Mucosa of descending colon (tissue), 3 donors: ENCODE results near the gene CASKIN1. TPM values are rescaled to one million over a fixed set of nuclear protein-coding genes. Genes with fewer than 3 reads are reported as not detected.

Source experiments
- ATAC-seq: fragments of 200-7000 bp; cut with Tn5 transposase; one replicate; pipeline ENCODE4 v1.9.1; 2020; ENCODE audit warnings: mild to moderate bottlenecking, moderate library complexity
- DNase-seq, 3 donors: peaks; one replicate each; pipeline ENCODE4 v3.0.0-alpha.2; 2020
- H3K36me3 ChIP-seq: fragments of 200-600 bp; one replicate; pipeline ENCODE4 v1.8.0; 2021; ENCODE audit warnings: low read depth, mild to moderate bottlenecking
- H3K4me1 ChIP-seq: fragments of 200-600 bp; one replicate; pipeline ENCODE4 v1.8.0; 2021; ENCODE audit warnings: low read depth, mild to moderate bottlenecking
- H3K4me3 ChIP-seq: fragments of 200-600 bp; one replicate; pipeline ENCODE4 v1.8.0; 2021; ENCODE audit warnings: mild to moderate bottlenecking
- H3K9me3 ChIP-seq: fragments of 200-600 bp; one replicate; pipeline ENCODE4 v1.8.0; 2021; ENCODE audit warnings: mild to moderate bottlenecking
- intact Hi-C, 2 donors: fragments of 100-400 bp; cut with DNase I in 1 of 2; cut with micrococcal nuclease in 1 of 2; formaldehyde crosslinking; loops; one replicate each; pipeline versions ENCODE4 v1.11.0 to v1.11.1; 2022; cut with DNase I, micrococcal nuclease
- total RNA-seq, 3 donors: library from RNA; stranded (reverse); fragmentation: NEBNext Ultra II Directional in 2 of 3; extraction: Animal tissue kit (Norgen Biotek cat#: 25700) in 2 of 3; gene quantifications; one replicate each; pipeline versions ENCODE4 v1.2.1 to v1.2.4, GENCODE V29; 2021 to 2023
- TF ChIP-seq, protein P1 (sequence below): fragments of 200-600 bp; IDR thresholded peaks from one replicate; pipeline ENCODE4 v1.8.0; 2022; ENCODE audit warnings: antibody characterized with exemption, mild to moderate bottlenecking
- donor health status: DM: no; HTN: no; CAD: no; lungs with moderate emphysema.
- donor health status: DM: no; HTN: no; CAD: no.
- donor health status: DM: no; HTN: yes; CAD: no.

The CASKIN1 gene
- total RNA-seq, 3 donors from 2014 or later = 0.06 to 1.5 (median 1.0) TPM

- peaks cover 3% of the 10 kb centered on the region for H3K36me3 ChIP-seq
These were observed 23.6 kb downstream of the CASKIN1 start for GRCh38 chr16:2172688-2173335.

DNA sequence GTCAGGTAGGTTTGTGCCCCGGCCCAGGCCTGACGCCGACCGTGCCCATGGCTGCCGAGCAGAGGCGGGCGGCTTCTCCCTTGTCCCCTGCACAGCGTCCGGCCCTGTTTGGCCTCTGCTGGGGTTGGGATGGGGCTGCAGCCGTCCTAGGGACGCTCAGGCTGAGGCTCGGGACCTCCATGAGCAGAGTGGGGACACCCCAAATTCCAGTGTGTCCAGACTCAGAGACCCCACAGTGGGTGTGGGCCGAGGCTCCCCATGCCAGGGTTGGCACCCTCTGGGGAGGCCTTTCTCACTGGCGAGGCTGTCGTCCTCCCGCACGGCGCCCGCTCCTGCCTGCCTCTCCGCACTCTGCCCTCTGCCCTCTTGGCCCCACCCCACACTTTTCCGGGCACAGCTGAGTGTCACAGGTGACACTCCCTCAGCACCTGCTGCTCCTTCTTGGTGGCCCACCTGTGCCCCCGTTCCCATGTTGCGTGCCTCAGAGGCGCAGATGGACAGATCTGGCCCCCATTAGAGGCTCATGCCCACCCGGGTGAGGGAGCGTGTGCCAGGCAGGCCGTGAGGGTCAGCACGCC lies 24.7 kb downstream of the CASKIN1 start:
- no peaks in the 10 kb centered on the region for H3K4me1 ChIP-seq
- ATAC-seq (no peak), DNase-seq (no peak)
- no peaks in the 10 kb centered on the region for H3K9me3 ChIP-seq
- H3K36me3 ChIP-seq = peaks cover 3% of the 10 kb centered on the region
- no peak overlapping the region for H3K4me3 ChIP-seq
- TF ChIP-seq, protein P1, sequence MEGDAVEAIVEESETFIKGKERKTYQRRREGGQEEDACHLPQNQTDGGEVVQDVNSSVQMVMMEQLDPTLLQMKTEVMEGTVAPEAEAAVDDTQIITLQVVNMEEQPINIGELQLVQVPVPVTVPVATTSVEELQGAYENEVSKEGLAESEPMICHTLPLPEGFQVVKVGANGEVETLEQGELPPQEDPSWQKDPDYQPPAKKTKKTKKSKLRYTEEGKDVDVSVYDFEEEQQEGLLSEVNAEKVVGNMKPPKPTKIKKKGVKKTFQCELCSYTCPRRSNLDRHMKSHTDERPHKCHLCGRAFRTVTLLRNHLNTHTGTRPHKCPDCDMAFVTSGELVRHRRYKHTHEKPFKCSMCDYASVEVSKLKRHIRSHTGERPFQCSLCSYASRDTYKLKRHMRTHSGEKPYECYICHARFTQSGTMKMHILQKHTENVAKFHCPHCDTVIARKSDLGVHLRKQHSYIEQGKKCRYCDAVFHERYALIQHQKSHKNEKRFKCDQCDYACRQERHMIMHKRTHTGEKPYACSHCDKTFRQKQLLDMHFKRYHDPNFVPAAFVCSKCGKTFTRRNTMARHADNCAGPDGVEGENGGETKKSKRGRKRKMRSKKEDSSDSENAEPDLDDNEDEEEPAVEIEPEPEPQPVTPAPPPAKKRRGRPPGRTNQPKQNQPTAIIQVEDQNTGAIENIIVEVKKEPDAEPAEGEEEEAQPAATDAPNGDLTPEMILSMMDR = no peak
- intact Hi-C loops = no loop called here

More at GRCh38 chr16:2172688-2173335, 23.6 kb downstream of the CASKIN1 start:
- DNase-seq (no peak), ATAC-seq (no peak)
- intact Hi-C loops = no loop called here
- TF ChIP-seq, protein P1 = no peak
- H3K4me3 ChIP-seq = no peak overlapping the region
- no peaks in the 10 kb centered on the region for H3K9me3 ChIP-seq
- H3K4me1 ChIP-seq = no peaks in the 10 kb centered on the region

DNA sequence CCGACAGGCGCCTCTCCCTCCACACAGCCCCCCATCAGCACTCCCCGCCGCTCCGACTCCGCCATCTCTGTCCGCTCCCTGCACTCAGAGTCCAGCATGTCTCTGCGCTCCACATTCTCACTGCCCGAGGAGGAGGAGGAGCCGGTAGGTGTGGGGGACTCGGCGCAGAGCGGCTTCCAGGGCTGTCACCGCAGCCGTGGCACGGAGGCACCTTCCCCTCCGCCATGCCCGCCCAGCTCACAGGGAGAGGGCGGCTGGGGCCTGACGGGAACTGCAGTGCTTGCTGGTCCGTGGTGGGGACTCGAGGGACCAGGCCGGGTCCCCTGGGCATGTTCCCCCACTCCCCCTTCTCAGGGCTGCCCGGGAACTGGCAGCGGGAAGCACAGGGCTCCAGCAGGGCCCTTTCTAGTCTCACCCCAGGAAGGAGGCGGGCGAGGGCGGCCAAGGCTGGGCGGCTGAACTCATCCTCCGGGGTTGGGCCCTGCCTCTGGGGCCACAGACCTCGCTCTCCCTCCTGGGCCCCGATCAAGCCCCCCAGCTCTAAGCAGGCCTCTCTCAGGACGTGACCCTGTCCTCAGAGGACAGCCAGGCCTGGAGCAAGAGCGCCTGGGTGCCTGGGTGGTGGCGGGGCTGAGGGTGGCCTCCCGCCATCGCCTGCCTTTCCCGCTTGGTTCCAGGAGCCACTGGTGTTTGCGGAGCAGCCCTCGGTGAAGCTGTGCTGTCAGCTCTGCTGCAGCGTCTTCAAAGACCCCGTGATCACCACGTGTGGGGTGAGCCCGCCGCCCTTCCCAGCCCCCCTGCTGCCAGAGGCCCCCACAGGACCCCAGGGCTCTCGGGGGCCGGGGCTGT lies 25.6 kb downstream of the CASKIN1 start:
- Histone ChIP-seq H3K4me1 (no peaks in the 10 kb centered on the region), H3K36me3 (no peaks in the 10 kb centered on the region), H3K4me3 (no peak overlapping the region), H3K9me3 (no peaks in the 10 kb centered on the region)
- ATAC-seq = no peak
- TF ChIP-seq, protein P1 = no peak
- intact Hi-C loops = no loop called here
- DNase-seq = no peak

GRCh38 chr16:2170080-2170479 lies 26.3 kb downstream of the CASKIN1 start:
- Histone ChIP-seq H3K4me3 (no peak overlapping the region), H3K9me3 (no peaks in the 10 kb centered on the region), H3K36me3 (no peaks in the 10 kb centered on the region), H3K4me1 (no peaks in the 10 kb centered on the region)
- TF ChIP-seq, protein P1 = no peak
- no peak for ATAC-seq
- intact Hi-C loops = no loop called here
- DNase-seq = no peak

DNA sequence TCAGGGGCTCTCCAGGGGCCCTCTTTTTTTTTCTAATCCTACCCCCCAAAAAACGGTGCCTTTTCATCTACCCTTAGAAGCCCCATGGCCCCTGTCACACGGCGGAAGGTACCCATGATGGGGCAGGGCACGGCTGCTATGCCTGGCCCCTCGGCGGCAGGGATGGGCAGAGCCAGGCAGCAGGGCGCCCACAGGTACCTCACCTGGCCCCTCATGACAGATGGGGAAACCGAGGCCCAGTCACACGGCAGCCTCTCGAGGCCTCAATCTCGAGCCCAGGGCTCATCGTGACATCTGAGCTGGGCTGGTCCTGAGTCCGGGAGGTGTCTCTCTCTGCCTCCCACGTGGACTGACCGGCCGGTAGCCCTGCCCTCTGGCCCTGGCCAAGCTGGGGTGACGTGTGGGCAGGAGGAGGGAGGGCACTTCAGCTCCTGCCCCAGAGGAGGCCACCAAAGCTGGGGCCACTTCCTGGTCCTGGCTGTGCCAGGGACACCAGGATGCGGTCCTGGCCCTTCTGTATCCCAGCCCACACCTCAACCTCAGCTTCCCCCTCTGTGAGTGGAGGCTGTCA lies 29.3 kb downstream of the CASKIN1 start:
- Histone ChIP-seq H3K4me1 (peaks cover 17% of the 10 kb centered on the region), H3K4me3 (no peak overlapping the region), H3K9me3 (no peaks in the 10 kb centered on the region), H3K36me3 (no peaks in the 10 kb centered on the region)
- TF ChIP-seq, protein P1 = no peak
- DNase-seq (no peak), ATAC-seq (no peak)
- intact Hi-C loops = no loop called here
